Measurements from ENCODE around the gene ZBTB25.
A peak's percentile ranks its signal among the peaks of the same experiment; 100 is the strongest.
"Not testable (repeated sequence)": the region's sequence is repeated elsewhere in the genome, so short reads cannot be mapped to it uniquely, and the experiment has no call there.

Gene ZBTB25, protein sequence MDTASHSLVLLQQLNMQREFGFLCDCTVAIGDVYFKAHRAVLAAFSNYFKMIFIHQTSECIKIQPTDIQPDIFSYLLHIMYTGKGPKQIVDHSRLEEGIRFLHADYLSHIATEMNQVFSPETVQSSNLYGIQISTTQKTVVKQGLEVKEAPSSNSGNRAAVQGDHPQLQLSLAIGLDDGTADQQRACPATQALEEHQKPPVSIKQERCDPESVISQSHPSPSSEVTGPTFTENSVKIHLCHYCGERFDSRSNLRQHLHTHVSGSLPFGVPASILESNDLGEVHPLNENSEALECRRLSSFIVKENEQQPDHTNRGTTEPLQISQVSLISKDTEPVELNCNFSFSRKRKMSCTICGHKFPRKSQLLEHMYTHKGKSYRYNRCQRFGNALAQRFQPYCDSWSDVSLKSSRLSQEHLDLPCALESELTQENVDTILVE

DNA sequence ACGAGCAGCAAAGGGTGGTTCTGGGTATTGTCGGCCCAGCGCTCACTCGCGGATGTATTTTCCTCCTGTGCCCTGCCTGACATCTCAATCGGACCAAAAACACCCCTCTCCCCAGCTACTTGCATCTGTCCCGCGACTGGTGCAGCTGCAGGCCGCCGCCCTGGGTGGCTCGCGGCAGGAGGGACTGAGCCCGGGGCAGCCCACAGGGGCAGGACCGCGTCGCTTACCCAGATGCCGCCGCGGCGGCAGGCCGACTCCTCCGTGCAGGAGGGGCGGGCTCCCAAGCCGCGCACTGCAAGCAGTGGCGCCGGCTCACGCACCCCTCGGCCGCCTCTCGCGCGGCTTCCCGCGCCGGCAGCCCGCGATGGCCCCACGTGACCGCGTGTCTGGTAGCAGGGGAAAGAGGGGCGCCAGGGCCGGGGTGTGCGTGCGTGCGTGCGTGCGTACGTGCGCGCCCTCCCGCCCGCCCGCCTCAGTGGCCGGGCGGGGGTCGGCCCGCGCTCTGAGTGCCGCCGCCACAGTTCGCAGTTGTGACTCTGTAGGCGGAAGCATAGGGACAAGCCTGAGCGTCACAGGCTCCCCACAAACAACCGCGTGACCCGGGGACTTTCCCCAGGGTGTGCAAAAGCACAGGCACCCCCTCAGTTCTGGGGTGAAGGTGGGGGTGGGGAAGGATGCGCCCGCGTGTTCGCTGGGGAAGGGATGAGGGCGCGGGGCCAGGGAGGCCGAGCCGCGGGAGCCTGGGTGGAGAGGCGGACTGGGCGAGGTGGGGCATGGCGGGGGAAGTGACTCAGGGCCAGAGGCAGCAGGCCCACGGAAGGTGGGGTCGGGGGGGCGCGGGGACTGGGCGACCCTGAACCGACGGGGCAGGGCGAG, at the start of gene ZBTB25:
Gene ZBTB25 (minus strand): TSS at position 405 of the 876 bp plus-strand sequence. CDS start 13,305 bp downstream, outside the sequence.
- peak; percentile 90 to 94 for DNase-seq

DNA sequence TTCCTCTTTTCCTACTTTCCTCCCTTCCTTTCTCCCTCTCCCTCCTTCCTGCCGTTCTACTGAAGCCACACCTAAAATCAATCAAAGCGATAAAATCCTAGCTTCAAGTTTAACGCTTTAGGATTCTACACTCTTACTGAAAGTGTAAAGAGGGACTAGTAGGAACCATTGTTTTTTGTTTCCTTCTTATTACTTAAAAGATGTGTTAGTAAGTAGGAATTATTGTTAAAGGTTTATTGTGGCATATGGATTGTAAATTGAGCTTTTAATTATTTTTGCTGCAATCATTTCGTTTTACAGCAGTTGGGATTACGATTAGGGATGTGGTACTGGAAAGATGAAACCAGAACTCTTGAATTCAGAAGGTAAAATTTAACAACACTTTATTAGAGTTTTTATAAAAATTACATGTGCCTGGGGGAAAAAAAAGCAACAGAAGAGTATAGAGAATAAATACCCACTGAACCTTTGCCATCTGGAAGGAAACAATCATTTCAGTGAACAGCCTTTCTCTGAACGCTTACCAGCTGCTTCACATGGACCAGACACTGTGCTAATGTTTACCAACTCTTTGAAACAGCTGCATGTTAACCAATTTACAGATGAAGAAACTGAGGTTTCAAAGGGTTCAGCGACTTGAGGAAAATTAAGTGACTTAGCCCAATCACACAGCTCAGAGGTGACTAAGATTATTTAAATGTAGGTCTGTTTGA, 47.1 kb upstream of the ZBTB25 start:
- no peak for DNase-seq

DNA sequence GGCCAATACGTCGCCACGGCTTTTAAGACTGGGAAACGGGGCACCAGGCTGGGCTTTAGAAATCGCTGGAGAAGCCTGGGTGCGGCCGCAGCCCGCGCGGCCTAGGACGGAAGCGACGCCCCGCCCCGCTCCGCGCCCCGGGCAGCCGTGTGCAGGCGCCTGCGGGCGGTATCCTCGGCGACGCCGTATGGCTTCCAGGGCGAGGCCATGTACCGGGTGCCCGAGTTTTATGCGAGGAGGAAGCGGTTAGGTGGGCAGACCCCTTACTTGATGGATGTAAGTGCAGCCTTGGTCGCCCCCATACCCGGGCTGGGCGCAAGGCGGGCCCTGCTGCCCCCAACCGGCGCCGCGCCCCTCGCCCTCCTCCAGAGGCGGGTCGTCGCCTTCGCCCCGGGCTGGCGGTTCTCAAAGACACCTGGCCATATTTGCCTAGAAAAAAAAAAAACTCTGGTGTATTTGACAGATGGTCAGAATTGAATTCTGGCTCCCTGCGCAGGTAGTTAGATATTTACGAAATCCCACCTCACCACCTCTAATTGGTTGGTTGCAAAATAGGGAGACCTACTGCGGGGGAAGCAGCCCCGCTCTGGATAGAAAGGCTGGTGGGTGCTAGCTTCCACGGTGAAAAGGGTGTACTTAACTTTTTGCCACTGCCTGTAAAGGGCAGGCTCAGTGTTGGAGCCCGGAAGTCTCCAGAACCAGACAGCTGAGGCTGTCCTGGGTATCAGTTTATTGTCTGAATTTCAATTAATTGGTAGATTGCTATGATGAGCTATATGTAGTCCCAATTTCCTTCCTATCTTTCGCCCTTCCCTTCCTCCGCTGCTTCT, 46.4 kb upstream of the ZBTB25 start, which contains the start of gene PPP1R36:
Gene PPP1R36 (plus strand): TSS at position 171 of the 830 bp plus-strand sequence. CDS start 37 bp downstream, at position 208.
- peak; percentile 51 to 54 for DNase-seq

DNA sequence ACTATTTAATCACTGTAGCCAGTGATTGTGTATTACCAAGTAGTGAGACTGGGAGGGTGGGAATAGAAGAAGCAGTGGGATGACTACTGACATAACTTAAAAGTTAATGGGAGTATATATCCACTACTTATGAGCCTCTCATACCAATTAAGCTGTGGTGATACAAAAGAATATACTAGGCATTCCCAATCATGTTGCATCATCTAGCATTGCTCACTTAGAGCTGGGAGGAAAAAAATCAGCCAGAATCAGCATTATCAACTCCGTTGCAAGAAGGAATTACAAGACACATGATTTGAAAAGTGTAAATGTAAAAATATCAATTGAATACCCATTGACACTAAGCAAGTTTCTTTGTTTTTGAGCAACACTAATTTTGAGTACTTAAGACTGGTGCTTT, 45.4 kb upstream of the ZBTB25 start:
- no peak for DNase-seq

DNA sequence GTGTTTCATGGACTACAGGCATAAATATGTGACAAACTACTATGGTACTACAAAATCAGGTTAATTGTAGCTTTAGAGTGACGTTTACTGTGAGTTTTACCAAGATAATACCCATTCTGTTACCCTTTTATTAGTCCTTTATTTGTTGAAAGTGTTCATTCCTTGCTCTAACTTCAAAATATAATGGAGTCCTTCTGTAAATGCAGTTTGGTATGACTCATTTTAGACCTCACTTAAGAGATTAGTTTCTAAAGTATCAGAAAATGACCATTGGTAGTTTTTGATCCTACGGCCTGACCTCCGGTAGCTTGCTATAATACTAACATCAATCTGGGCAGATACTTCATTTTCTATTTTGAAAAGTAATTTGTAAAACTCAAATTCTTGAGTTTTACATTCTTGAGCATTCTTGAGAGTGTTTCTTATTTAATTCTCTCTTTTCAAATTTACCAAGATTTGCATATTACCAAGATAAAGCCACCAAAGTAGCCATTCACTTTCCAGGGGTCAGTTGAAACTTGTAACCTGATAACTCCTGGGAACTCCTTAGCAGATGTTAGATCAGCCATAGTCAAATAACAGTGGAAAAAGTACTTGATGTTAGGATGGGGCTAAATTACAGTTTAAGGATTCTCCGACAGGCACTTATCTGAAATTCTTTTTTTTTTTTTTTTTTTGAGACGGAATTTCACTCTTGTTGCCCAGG, 41.1 kb upstream of the ZBTB25 start:
- DNase-seq = no peak

DNA sequence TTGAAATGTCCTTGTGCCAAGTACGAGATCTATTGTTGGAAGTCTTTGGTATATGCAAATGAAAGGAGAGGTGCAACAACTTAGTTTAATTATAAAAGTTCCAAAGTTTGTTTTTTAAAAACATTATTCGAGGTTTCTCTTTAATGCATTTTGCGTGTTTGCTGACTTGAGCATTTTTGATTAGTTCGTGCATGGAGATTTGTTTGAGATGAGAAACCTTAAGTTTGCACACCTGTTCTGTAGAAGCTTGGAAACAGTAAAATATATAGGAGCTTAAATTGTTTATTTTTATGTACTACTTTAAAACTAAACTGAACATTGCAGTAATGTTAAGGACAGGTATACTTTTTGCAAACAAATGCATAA, 39.2 kb upstream of the ZBTB25 start:
- no peak for DNase-seq

DNA sequence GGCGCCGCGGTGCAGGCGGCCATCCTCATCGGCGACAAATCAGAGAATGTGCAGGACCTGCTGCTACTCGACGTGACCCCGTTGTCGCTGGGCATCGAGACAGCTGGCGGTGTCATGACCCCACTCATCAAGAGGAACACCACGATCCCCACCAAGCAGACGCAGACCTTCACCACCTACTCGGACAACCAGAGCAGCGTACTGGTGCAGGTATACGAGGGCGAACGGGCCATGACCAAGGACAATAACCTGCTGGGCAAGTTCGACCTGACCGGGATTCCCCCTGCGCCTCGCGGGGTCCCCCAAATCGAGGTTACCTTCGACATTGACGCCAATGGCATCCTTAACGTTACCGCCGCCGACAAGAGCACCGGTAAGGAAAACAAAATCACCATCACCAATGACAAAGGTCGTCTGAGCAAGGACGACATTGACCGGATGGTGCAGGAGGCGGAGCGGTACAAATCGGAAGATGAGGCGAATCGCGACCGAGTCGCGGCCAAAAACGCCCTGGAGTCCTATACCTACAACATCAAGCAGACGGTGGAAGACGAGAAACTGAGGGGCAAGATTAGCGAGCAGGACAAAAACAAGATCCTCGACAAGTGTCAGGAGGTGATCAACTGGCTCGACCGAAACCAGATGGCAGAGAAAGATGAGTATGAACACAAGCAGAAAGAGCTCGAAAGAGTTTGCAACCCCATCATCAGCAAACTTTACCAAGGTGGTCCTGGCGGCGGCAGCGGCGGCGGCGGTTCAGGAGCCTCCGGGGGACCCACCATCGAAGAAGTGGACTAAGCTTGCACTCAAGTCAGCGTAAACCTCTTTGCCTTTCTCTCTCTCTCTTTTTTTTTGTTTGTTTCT, 38.6 kb upstream of the ZBTB25 start:
- DNase-seq = peak in 1 of 2 experiments; percentile 15

DNA sequence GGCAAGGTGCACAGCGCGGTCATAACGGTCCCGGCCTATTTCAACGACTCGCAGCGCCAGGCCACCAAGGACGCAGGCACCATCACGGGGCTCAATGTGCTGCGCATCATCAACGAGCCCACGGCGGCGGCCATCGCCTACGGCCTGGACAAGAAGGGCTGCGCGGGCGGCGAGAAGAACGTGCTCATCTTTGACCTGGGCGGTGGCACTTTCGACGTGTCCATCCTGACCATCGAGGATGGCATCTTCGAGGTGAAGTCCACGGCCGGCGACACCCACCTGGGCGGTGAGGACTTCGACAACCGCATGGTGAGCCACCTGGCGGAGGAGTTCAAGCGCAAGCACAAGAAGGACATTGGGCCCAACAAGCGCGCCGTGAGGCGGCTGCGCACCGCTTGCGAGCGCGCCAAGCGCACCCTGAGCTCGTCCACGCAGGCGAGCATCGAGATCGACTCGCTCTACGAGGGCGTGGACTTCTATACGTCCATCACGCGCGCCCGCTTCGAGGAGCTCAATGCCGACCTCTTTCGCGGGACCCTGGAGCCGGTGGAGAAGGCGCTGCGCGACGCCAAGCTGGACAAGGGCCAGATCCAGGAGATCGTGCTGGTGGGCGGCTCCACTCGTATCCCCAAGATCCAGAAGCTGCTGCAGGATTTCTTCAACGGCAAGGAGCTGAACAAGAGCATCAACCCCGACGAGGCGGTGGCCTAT, 37.8 kb upstream of the ZBTB25 start:
- no peak for DNase-seq

DNA sequence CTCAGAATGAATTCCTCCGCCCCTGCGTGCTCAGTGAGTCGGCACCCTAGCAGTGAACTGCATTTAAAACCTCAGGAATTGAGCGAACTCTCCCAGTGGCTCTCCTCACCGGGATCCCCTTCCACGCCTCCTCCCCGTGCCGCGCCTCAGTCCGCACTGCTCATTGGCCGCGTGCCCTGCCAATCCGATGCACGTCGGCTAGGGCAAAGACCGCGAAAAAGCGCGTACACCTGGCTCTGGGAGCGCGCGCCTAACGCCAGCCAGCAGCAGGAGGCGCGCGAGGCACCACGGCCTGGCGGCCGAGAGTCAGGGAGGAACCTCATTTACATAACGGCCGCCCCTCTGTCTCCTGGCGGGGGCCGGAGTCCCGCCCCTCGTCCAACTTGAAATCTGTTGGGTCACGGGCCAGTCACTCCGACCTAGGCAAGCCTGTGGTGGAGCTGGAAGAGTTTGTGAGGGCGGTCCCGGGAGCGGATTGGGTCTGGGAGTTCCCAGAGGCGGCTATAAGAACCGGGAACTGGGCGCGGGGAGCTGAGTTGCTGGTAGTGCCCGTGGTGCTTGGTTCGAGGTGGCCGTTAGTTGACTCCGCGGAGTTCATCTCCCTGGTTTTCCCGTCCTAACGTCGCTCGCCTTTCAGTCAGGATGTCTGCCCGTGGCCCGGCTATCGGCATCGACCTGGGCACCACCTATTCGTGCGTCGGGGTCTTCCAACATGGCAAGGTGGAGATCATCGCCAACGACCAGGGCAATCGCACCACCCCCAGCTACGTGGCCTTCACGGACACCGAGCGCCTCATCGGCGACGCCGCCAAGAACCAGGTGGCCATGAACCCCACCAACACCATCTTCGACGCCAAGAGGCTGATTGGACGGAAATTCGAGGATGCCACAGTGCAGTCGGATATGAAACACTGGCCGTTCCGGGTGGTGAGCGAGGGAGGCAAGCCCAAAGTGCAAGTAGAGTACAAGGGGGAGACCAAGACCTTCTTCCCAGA, 36.9 kb upstream of the ZBTB25 start, which contains the start of gene HSPA2:
Gene HSPA2 (plus strand): TSS at position 534 of the 995 bp plus-strand sequence. CDS start 109 bp downstream, at position 643.
- DNase-seq = peak; percentile 96 to 97

DNA sequence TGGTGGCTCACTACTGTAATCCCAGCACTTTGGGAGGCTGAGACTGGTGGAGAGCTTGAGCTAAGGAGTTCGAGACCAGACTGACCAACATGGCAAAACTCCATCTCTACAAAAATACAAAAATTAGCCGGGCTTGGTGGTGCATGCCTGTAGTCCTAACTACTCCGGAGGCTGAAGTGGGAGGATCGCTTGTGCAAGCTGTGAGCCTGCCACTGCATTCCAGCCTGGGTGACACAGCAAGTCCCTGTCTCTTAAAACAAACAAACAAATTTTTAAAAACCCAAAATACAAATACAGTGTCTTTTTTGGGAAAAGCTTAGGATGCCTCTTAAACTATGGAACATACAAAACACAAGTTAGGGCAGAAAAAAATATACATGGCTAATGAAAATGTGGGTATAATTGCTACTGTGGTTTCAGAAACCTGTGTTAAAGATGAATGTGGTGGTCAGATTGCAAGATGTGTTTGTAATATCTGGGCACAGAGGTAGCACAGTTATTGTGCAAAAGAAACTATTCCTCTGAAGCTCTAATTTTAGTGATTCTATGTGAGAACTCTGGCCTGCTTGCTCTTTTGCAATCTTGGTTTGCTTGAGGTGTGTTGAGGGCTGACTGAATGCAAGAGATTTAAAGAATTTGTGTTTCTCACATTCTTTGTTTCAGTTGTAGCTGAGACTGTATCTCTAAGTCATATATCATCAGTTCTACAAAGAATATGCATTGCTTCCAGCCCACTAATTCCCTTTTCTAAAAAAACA, 33.0 kb upstream of the ZBTB25 start:
- no peak for DNase-seq

DNA sequence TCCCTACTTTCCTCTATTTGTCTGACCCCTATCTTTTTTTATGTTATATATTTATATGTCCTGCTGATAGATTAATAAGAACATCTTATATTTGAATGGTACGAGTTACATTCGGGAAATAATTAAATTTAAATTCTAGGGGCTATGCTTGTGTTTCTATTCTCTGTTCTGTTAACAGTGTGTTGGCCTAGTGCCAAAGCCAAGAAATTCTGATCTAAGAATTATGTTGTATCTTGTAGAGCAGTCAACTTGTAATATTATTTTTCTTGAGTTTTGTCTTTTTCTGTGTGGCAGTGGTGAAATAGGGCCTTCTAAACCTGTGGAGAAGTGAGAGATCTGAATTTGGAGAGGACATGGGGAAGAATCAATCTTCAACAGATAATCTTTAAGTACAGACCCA, 27.9 kb upstream of the ZBTB25 start:
- no peak for DNase-seq

DNA sequence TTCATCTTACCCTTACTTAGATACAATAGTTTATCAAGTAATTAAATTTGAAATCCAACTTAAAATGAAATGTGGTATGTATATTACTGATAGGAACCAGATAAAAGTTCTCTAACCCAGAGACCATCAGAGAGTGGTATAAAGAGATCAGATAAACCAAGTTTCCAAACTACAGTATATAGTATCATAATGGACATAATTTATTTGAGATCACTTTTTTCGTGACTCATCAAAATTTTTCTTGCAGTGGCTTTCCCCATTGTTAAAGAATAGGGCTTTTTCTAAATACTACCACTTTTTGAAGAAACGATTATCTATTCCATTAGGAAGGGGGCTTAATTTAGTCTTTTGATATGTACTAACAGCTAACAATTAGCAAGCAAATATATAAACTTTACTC, 21.7 kb upstream of the ZBTB25 start:
- DNase-seq = no peak

DNA sequence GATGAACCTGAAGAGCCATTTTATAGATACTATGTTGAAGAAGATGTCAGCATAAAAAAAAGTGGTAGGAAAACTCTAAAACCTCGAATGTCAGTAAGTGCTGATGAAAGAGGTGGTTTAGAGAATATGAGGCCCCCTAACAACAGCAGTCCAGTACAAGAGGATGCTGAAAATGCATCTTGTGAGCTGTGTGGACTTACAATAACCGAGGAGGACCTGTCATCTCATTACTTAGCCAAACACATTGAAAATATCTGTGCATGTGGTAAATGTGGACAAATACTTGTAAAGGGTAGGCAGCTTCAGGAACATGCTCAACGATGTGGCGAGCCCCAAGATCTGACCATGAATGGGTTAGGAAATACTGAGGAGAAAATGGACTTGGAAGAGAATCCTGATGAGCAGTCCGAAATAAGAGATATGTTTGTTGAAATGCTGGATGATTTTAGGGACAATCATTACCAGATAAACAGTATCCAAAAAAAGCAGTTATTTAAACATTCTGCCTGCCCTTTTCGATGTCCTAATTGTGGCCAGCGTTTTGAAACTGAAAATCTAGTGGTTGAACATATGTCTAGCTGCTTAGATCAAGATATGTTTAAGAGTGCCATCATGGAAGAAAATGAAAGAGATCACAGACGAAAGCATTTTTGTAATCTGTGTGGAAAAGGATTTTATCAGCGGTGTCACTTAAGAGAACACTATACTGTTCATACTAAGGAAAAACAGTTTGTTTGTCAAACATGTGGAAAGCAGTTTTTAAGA, 19.1 kb upstream of the ZBTB25 start:
- DNase-seq = no peak

DNA sequence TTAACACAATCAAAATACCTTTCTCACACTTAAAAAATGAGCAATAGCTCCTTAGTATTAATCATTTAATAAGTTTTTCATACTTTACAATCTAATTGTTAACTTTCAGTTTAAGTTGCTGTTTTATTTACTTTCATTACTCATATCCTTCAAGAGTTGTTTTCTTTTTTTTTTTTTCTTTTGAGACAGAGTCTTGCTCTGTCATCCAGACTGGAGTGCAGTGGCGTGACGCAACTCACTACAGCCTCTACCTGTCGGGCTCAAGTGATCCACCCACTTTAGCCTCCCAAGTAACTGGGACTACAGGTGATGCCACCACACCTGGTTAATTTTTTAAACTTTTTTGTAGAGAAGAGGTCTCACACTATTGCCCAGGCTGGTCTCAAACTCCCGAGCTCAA, 17.1 kb upstream of the ZBTB25 start:
- no peak for DNase-seq

DNA sequence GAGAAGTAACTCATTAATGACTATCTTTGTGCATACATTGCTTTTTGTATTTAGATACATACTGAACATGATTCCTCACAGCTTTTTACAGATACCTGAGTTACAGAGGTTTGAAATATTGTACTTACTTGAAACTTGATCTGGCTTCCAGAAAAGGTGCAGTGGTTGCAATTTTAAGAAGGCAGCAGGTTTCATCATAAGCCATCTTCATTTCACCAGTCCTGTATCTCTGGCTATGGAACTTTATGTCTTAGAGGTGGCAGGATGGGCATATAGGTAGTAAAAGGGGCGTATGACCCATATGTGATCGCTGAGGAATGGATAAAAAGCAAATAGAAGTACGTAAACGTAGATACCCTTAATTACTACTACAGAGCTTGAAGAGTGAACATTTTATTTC, 14.6 kb upstream of the ZBTB25 start:
- no peak for DNase-seq

DNA sequence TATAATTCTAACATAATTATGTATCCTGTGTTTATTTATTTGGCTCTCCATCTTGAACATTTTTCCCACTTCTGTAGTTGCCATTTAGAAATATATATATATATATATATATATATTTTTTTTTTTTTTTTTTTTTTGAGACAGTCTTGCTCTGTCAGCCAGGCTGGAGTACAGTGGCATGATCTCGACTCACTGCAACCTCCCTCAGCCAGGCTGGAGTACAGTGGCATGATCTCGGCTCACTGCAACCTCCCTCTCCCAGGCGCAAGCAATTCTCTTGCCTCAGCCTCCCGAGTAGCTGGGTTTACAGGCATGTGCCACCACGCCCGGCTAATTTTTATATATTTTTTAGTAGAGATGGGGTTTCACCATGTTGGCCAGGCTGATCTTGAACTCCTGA, 14.0 kb upstream of the ZBTB25 start:
- DNase-seq = not testable (repeated sequence)

DNA sequence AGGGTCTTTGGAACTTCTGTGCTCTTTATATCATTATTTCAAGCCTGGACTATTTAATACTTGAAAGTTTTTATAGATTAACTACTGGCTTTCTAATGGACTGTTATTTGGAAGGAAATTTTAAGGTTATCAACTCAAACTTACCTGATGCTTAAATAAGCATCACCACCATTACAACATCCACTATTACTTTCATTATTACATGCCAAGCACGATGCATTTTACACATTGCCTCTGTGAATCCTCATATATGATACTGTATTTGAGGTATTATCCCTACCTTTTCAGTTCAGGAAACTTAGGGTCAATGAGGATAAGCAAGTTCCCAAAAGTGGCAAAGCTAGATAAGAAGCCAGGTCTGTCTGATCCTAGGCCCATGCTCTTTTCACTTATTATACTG, 13.3 kb upstream of the ZBTB25 start:
- no peak for DNase-seq

All from activated CD4-positive, alpha-beta T cell treated with anti-CD3 and anti-CD28 coated beads, Interleukin-2, amount 50 U/mL, for 48 hours (primary cell).